HG03565 (cell line): ENCODE results near the gene PITPNM3.

Experiments
- ATAC-seq: cut with Tn5 transposase; IDR thresholded peaks from one replicate; pipeline ENCODE4 v1.9.1; 2021; ENCODE audit warnings: mild to moderate bottlenecking, moderate library complexity; ENCODE audit not compliant: unreplicated experiment

Gene PITPNM3

DNA sequence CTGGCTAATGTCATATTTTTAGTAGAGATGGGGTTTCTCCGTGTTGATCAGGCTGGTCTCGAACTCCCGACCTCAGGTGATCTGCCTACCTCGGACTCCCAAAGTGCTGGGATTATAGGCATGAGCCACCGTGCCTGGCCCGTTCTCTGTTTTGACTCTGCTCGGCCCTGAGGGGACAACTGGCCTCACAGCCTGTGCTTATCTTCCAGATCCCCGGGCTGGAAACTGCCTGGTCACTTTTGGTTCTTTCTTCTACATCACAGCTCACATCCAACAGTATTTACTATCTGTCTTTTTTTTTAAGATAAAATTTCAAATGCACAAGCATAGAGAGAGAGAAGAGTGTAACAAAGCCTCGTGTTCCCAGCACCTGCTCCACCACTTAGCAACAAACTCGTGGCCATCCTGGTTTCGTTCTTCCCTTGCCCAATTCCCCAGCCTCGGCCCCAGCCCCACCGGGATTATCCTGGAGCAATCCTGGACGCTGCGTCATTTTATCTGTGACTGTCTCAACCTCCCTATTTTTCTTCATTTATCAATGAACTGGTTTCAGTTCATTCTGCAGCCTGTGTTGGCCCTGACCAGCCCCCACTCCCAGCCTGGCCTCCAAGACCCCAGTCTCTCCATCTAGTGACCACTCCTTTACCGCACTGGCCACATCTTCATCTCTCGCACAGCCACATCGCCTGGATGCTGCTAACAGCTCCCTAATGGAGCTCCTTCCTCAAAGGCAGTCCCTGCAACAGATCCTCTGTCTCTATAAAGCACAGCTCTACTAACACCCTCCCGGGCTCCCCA lies 91.0 kb downstream of the PITPNM3 start:
- ATAC-seq = no peak

GRCh38 chr17:6464446-6465041 lies 91.8 kb downstream of the PITPNM3 start:
- no peak for ATAC-seq

DNA sequence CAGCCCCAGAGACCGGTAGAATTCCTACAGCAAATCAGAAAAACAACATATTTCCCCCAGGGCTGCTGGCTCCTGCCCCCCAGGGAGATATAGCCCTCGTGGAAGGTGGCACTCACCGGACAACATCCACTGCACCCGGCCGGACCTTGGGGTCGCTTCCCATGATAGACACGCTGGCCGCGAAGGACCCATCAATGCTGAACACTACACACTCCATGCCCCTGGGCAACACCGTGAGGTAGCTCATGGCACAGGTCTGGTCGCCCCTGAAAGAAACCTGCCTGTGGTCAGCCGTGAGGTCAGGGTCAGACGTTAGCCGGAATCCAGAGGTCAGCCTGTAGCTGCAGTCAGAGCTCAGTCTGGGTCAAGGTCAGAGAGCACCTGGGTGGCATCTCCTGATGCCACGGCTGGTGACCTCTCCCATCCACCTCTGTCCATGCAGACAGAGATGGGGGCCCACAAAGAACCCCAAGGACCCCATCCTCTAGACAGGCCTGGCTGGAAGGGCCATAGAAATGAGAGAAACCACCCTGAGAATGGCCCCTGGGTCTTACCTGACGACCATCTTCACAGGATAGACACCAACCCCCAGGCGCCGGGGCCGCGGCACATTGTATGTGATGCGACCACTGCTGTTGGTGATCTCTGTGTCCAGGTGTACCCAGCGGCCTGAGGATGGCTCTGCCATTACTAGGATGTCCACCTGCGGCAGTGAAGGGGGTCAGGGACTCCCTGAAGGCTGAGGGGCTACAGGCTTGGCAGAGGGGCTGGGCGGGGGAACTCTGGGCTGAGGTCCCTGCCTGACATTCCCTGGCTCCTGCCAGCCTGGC lies 92.5 kb downstream of the PITPNM3 start:
- no peak for ATAC-seq

GRCh38 chr17:6462692-6463091 lies 93.7 kb downstream of the PITPNM3 start:
- ATAC-seq = no peak

DNA sequence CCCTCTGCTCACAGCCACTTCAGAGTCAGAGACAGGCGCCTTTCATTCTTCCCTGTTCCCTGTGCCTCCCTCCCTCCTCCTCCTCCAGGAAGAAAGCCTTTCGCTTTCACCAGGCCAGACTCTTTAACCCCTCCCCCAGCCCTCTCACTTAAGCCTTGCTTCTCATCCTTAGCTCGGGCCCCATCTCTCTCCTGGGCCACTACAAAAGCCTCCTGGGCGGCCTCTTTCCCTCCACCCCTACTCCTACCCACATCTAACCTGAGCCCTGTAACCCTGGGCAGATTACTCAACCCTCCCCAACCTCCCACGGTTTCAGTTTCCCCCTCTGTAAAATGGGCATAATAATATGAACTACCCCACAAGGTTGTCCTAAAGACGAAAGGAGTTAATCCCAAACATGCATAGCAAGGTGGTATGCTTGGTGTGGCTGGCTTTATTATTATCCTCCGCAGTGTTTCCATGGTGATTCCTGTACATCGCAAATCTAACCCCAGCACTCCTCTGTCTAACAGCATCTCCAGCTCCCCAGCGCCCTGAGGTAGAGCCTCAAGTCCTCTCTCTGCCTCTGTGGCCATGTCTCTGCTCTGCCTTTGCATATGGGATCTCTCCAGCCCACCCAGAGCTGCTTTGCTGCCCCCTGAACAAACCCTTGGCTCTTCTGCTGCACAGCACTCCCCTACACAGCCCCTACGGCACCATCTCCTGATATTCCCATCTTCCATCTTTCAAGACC lies 94.4 kb downstream of the PITPNM3 start:
- no peak for ATAC-seq

DNA sequence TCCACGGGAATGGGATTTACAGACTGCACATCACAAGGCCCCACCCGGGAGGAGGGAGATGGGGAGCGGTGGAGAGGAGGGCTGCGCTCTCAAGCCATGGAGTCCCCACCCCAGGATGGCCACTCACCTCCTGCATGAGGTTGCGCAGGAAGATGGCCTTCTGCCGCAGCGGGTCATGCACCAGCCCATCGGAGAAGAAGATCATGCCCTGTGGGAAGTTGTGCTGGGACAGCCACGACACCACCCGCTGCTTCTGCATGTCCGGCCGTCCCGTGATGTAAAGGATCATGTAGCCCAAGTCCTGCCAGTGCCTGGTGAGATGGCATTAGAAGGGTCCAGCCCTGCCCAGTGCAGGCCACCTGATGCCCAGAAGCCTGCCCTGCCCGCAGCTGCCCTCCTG lies 95.1 kb downstream of the PITPNM3 start:
- no peak for ATAC-seq

- ATAC-seq = no peak
These were observed 95.7 kb downstream of the PITPNM3 start for GRCh38 chr17:6460531-6461161.

DNA sequence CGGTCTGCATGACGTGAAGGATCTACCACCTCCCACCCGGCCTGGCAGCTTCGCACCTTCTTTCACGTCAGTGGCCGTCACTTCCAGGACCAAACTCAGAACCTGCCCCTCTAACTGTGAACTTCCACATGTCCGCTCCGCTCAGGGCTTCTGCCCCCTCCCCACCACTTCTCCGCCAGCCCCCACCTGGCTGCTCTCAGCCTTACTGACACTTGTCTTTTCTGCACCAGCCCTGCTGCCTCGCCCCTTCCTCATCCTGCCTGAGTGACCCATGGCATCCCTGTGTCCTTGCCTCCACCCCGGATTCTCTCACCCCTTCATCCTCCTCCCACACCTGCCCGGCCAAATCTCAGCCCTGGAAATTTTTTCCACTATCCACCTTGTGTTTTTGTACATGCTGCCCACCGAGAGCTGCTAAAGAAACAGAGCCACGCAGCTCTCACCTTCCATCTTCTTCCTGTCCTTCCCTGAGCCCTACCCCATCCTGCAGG lies 97.8 kb downstream of the PITPNM3 start:
- no peak for ATAC-seq

GRCh38 chr17:6457688-6458459 lies 98.5 kb downstream of the PITPNM3 start:
- ATAC-seq = no peak

GRCh38 chr17:6456914-6457687 lies 99.3 kb downstream of the PITPNM3 start:
- ATAC-seq = no peak

- no peak for ATAC-seq
These were observed 100.0 kb downstream of the PITPNM3 start for GRCh38 chr17:6456321-6456720.

DNA sequence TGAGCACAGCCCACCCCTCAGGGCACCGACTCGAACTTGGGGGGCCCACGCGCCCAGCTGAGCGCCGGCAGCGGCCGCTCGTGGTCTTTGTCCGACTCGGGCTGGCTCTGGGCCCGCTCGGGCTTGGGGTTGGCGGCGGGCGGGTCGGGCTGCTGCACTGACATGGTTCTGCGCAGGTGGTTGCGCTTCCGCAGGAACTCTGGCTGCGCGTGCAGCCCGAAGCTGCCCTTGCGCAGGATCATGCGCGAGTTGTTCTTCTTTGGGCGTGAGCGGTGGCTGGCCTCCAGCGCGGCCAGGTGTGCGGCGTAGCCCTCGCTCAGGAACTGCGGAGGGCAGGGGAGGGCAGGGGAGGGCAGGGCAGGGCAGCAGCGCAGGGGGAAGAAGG lies 101.0 kb downstream of the PITPNM3 start:
- ATAC-seq = no peak

DNA sequence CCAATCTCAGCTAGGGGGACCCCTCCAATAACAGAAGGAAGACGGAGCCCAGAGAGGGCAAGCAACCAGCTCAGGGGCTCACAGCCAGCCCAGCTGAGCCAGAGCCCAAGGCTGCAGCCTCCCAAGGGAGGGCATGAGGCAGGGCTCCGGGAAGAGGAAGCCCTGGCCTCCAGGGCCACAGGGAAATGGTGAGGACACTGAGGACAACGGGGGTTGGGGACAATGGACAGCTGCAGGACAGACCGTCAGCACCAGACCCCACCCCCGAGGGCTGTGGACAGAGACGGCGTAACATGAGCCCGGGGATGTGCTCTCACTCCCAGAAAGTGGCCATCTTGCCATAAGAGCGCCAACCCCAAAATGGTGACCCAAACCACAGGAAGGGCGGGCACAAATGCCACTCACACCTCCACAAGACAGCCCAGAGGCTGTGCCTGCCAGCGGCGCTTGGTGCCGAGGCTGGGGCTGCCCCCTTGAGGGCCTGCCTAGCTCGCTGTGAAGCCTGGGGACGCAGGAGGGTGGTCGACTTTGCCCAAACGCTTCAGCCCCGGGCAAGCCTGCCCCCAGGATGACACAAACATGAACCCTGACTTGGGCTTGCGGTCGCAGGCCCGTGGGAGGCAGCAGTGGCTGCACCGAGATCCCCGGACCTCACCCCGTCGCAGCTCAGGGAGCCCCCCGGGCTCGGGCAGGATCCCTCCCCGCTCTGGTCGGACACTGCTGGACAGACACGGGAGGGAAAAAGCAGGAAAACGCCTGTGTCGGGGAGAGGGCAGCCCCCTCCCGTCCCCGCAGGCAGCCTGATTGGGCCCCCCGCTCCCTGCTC lies 101.6 kb downstream of the PITPNM3 start:
- ATAC-seq = no peak

DNA sequence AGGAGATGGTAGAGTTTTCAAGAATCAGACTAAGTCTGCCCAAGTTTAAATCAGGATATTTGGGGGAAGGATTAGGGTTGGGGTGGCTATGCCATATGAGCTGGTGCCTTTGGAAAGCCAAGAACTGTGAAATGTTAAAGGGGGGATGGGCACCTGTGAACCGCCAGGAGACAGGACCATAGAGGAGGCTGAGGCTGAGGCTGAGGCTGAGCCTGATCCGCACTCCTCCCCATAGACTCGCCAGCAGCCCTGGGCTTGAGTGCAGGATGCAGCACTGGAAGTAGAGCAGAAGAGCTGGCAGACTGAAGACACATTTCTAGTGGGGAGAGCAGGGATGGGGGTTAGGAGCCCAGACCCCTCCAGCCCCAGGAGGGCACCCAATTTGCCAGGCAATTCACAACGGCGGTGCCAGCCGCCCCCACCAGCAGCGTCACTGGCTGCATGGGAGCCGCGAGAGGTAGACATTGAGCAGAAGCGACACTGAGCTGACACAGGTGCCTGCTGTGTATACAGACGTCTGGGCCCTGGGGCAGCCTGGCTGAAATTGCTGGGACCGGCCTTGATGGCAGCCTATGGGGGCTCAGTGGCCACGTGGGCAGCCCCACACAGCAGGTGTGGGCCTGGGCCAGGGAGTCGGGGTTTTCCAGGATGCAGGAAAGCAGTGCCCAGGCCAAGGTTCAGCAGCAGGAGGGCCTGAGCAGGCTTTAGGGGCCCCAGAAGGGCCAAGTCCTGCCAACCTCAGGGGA lies 102.9 kb downstream of the PITPNM3 start:
- no peak for ATAC-seq

- no peak for ATAC-seq
These were observed 103.7 kb downstream of the PITPNM3 start for GRCh38 chr17:6452471-6453266.
